Urinary bladder (tissue), 4 donors: ENCODE measurements around the gene FAM184B. TPM values are rescaled to one million over a fixed set of nuclear protein-coding genes. Genes with fewer than 3 reads are reported as not detected.
A peak's percentile ranks its signal among the peaks of the same experiment; 100 is the strongest.

Experiments used
- DNase-seq: peaks from one replicate; pipeline ENCODE4 v3.0.0-alpha.2; 2015; ENCODE audit errors: extremely low spot score
- H3K27ac ChIP-seq: one replicate; pipeline ENCODE4 v1.5.1; 2013; ENCODE audit warnings: low read depth, mild to moderate bottlenecking, moderate library complexity
- H3K36me3 ChIP-seq: one replicate; pipeline ENCODE4 v1.6.1; 2013; ENCODE audit warnings: mild to moderate bottlenecking, moderate library complexity; ENCODE audit not compliant: insufficient read depth
- H3K4me1 ChIP-seq: one replicate; pipeline ENCODE4 v1.6.1; 2013; ENCODE audit warnings: mild to moderate bottlenecking, moderate library complexity; ENCODE audit not compliant: insufficient read depth
- H3K4me3 ChIP-seq: one replicate; pipeline ENCODE4 v1.5.1; 2013; ENCODE audit warnings: low read depth, low read length
- WGBS: extraction: QIAGEN DNeasy Blood & Tissue Kit; methylation state at CpG from one replicate; pipeline ENCODE4 v1.1.7; 2013; 5-methylcytosine and 5-hydroxymethylcytosine counted together
- polyA plus RNA-seq: library from polyadenylated mRNA; stranded (reverse); fragments of 200-250 nt; gene quantifications from one replicate; pipeline ENCODE4 v1.2.3, GENCODE V29; 2013
- total RNA-seq: library from RNA; depleted of rRNA; stranded (reverse); fragments of >200 nt; gene quantifications from one replicate; pipeline ENCODE4 v1.2.3, GENCODE V29; 2014
- donor health status: healthy with polysubstance abuse.
- donor health status: healthy.

Gene FAM184B
- 0.11 TPM for total RNA-seq
- 0.04 TPM for polyA plus RNA-seq

DNA sequence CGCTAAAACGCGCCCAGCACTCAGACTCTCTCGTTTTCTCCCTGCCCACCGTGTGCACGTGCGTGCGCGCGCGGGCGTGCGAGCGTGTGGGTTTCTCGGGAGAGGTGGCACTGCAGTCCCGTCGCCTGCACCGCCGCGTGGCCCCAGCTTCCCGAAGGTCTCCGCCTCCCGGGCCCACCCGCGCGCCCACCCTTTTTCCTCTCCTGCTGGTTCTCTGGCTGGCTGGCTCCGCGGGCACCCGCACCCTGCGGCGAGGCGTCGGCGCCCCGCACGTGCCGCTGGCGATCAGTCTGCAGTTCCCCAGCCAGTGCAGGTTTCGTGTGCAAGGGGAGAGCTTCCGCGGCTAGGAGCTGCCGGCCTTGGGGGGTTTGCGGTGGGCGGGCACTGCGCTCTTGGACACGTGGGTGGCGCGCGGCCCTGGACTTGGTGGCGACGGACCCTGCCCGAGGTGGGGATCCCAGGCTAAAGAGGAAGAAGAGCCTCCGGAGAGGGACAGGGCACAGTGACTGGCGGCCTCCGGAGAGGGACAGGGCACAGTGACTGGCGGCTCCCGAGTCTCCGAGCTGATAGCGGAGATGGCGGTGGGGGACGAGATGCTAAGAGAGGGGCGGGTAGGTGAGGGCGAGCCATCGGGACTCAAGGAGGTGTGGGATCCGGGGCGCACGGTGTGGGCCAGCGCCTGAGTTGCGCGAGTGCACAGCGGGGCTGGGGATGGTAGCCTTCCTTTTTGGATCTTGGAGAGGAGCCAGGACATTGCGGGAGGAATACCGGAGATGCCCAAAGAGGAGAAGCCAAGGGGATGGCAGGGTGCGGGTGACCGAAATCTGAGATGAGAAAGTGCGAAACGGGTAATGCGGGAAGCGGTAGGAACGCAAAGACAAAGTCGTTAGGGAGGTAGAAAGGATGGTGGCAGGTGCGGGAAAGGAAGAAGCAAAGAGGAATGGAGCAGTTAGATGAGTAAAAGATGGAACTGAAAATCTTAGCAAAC is at the start of gene FAM184B:
FAM184B (minus strand) TSS at position 322 of the 988 bp plus-strand sequence. CDS start 322 bp downstream, outside the sequence.
- Histone ChIP-seq H3K27ac (no peak within 1 kb of the TSS), H3K4me3 (peak within 1 kb of the TSS; percentile 30), H3K36me3 (no peaks in the 10 kb centered on the region), H3K4me1 (peaks cover 3% of the 10 kb centered on the region)
- no peak for DNase-seq
- 2% methylated on average over 82 of the region's 82 CpGs for WGBS

DNA sequence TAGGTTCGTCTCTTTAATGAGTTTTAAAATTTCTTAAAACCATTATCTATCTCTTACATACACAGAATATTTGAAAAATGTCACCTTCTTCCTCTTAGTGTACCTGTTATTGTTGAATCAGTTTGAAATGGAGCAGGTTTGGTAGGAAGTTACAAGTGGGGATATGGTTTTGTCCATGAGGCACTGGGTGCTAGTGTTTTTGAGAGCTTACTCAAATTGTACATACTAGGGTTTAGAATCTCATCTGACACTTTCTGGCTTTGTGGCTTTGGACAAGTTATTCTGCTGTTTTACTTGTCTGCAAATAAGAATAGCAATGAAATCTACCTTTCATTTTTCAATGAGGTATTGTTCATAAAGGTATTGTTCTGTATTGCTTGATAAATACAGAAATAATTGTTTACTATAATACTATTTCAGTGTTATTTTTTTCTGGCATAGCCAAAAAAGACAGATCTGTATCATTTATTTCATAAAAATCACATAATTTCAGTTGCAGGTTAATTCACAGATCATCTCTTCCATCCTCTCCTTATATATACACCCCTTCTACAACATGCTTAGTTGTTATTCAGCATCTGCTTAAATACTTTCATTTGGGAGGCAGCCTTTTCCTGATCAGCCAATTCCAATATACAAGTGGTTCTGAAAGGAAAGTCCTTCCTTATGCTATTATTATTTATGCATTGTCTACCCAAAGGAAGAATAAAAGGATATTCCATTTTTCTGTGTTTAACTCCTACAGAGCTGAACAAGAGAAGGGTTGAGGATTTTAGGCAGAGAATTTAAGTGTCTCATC is 42.6 kb upstream of the FAM184B start:
- H3K36me3 ChIP-seq = no peaks in the 10 kb centered on the region
- DNase-seq = no peak
- 85% methylated on average over 1 of the region's 1 CpG for WGBS
- H3K27ac ChIP-seq = no peak overlapping the region
- no peaks in the 10 kb centered on the region for H3K4me1 ChIP-seq
- no peak overlapping the region for H3K4me3 ChIP-seq

DNA sequence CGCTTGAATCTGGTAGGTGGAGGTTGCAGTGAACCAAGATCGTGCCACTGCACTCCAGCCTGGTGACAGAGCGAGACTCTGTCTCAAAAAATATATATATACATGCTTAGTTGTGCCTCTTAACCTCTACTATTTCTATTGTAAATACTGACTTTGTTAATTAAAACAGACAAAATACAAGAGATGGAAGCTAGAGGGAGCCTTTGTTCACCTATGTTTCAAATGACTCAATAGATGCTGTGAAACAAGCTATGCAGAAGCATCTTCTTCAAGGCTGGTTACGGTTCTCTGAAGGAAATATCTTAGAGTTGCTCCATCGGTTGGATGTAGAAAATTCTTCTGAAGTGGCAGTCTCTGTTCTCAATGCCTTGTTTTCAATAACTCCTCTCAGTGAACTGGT is 35.6 kb upstream of the FAM184B start:
- Histone ChIP-seq H3K36me3 (no peaks in the 10 kb centered on the region), H3K4me3 (no peak overlapping the region), H3K27ac (no peak overlapping the region), H3K4me1 (no peaks in the 10 kb centered on the region)
- 47% methylated on average over 5 of the region's 5 CpGs for WGBS
- DNase-seq = no peak

DNA sequence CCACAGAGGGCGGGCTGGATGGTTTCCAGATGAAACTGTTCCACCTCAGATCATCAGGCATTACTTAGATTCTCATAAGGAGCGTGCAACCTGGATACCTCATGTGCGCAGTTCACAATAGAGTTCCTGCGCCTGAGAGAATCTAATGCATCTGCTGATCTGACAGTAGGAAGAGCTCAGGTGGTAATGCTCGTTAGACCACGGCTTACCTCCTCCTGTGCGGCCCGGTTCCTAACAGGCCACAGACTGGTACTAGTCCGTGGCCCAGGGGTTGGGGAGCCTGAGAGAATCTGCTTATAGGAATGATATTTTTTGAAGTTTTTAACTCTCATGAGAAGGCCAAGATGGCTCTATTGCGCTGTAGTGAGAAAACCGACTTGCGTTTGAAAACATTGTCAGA is 34.7 kb upstream of the FAM184B start:
- H3K36me3 ChIP-seq = no peaks in the 10 kb centered on the region
- DNase-seq = no peak
- H3K27ac ChIP-seq = no peak overlapping the region
- no peaks in the 10 kb centered on the region for H3K4me1 ChIP-seq
- no peak overlapping the region for H3K4me3 ChIP-seq
- WGBS = 97% methylated on average over 12 of the region's 12 CpGs

DNA sequence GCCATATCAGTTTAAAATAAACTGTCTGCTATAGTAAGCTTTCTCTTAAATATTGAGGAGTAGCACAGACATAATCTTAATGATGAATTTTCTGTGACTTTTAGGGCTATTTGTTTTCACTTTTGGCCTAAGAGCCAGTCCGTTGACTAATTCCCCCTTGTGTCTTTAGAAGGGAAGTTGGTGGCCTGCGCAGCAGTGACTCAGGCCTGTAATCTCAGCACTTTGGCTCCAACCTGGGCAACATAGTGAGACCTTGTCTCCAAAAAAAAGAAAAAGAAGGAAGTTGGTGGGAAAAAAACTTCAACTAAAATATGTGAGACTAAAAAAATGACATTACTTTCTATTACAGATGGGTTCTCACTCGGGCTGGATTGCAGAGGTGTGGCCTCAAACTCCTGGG is 32.7 kb upstream of the FAM184B start:
- no peaks in the 10 kb centered on the region for H3K4me1 ChIP-seq
- DNase-seq = no peak
- H3K36me3 ChIP-seq = no peaks in the 10 kb centered on the region
- no peak overlapping the region for H3K4me3 ChIP-seq
- no peak overlapping the region for H3K27ac ChIP-seq
- 76% methylated on average over 3 of the region's 3 CpGs for WGBS

DNA sequence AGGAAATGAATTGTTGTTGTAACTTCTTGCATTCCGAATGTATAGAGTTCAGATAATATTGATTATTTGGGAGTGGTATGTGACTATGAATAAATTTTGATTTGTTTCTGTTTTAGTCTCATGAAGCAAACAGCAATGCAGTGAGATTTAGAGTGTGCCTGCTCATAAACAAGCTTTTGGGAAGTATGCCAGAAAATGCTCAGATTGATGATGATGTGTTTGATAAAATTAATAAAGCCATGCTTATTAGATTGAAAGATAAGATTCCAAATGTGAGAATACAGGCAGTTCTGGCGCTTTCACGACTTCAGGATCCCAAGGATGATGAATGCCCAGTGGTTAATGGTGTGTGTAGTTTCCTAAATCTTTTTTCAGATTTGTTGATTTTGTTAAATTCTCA is 31.4 kb upstream of the FAM184B start:
- no peak overlapping the region for H3K27ac ChIP-seq
- no peaks in the 10 kb centered on the region for H3K4me1 ChIP-seq
- H3K36me3 ChIP-seq = no peaks in the 10 kb centered on the region
- 65% methylated on average over 3 of the region's 3 CpGs for WGBS
- no peak overlapping the region for H3K4me3 ChIP-seq
- no peak for DNase-seq

DNA sequence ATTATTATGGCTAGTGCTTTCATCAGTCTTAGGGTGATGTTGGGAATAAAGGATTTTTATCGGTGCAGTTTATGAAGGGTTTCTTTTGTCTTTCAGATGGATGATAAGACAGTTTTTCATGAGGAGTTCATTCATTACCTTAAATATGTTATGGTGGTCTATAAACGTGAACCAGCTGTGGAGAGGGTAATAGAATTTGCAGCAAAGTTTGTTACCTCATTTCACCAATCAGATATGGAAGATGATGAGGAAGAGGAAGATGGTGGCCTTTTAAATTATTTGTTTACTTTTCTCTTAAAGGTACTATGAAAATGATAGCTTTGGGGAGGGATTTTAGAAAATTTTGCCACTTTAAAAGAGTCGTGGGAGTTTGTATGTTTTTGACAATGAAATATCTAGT is 30.7 kb upstream of the FAM184B start:
- no peak for DNase-seq
- H3K4me1 ChIP-seq = no peaks in the 10 kb centered on the region
- WGBS = 8% methylated on average over 3 of the region's 3 CpGs

DNA sequence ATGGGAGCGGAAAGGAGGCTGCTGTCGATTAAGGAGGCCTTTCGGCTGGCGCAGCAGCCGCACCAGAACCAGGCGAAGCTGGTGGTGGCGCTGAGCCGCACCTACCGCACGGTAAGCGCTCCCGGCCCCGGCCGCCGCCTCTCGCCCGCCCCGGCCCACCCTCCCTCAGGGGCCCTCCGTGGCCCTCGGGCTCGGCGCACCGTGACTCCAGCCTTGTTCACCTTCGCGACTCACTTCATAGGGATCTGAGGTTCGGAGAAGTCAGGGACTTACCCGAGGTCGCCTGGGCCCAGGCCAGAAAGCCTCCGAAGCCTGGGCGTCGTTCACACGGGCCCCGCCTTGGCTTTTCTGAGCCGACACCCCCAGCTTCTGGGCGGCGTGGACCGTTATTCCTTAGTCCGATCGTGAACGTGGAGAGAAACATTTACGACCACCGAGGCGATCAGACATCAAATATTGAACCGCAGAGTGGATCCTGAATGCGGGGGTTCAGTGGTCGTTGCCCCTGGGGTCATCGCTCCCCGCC is 29.7 kb upstream of the FAM184B start:
- H3K4me3 ChIP-seq = peak overlapping the region; percentile 42
- H3K27ac ChIP-seq = no peak overlapping the region
- no peaks in the 10 kb centered on the region for H3K4me1 ChIP-seq
- WGBS = under 1% methylated on average over 48 of the region's 48 CpGs
- no peaks in the 10 kb centered on the region for H3K36me3 ChIP-seq
- no peak for DNase-seq

More for the DNA sequence above, 30.7 kb upstream of the FAM184B start:
- Histone ChIP-seq H3K4me3 (no peak overlapping the region), H3K27ac (no peak overlapping the region), H3K36me3 (no peaks in the 10 kb centered on the region)

DNA sequence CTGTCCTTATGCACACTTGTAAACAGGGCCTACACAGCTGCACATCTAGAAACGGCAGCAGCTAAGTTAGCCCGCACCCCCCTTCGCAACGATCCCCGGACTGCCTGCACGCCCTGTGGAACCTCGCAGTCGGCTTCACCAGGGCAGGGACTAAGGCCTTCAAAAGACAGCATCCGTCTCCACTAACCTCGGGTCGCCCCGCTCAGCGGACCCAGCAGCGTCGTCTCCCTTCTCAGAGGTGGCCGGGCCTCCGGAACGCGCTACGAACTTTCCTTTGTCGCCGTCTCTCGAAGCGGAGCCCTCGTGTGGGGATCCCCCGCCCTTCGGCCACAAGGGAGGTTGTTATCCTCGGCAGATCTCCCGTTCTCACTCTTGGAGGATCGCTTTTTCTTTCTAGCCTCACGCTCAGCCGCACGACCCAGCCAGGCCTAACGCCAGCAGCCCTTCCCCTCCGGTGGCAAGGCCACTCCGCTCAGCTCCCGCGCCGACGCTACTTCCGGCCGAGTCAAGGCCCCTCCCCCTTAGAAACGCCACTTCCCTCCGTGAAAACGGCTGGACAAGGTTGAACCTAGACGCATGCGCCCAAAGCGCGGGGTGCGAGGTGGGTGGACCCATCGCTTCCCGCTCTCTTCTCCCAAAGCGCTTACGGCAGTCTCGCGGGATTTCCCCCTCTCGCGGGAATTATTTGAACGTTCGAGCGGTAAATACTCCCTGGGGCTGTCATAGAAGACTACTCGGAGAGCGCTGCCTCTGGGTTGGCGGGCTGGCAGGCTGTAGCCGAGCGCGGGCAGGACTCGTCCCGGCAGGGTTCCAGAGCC is 29.0 kb upstream of the FAM184B start, which contains the start of the genes DCAF16 and NCAPG:
DCAF16 (minus strand) TSS at position 498 of the 818 bp plus-strand sequence. CDS start 6,616 bp downstream, outside the sequence.
NCAPG (plus strand) TSS at position 720 of the 818 bp plus-strand sequence. CDS start 99 bp downstream, outside the sequence.
- peak; percentile 99 for DNase-seq
- Histone ChIP-seq H3K36me3 (no peaks in the 10 kb centered on the region), H3K27ac (peak within 1 kb of the TSS; percentile 84), H3K4me1 (no peaks in the 10 kb centered on the region), H3K4me3 (peak within 1 kb of the TSS; percentile 89)
- under 1% methylated on average over 69 of the region's 69 CpGs for WGBS

DNA sequence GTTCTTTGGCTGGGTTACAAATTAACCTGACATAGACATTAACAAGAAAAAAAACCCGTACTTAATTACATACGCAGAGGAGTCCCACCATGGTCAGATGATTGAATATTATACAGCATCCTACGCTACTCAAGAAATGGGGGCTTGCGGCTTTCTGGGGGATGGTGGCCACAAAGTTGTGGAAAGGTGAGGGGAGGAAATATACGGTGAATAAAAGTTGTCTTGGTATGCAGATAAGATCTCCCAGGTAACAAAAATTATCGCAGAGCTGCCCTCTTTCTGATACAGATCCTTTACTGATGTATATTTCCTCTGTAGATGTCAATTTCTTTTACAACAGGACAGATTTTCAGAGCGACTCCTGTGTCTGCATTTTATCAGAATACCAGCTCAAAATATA is 28.2 kb upstream of the FAM184B start:
- H3K36me3 ChIP-seq = no peaks in the 10 kb centered on the region
- WGBS = 2% methylated on average over 7 of the region's 7 CpGs
- H3K4me1 ChIP-seq = no peaks in the 10 kb centered on the region
- no peak for DNase-seq
- peak overlapping the region; percentile 89 for H3K4me3 ChIP-seq
- H3K27ac ChIP-seq = peak overlapping the region; percentile 84

DNA sequence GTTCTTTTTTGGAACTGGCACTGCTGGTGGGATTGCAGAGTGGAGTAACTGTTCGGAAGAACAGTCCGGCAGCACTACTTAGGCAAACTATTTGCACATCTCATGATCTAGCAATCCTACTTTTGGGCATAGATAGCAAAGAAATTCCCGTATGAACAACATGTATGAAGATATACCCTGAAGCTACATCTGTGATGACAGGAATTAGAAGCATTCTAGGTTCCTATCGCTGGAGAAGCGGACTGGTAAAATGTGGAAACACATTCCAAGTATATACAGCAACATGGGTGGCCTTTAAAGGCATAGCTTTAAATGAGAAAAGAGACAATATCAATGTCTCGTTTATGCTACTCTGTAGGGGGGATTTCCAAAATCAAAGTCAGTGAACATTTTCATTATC is 26.0 kb upstream of the FAM184B start:
- DNase-seq = no peak
- Histone ChIP-seq H3K27ac (no peak overlapping the region), H3K4me1 (no peaks in the 10 kb centered on the region), H3K36me3 (no peaks in the 10 kb centered on the region), H3K4me3 (peak overlapping the region; percentile 18)
- WGBS = 23% methylated on average over 6 of the region's 6 CpGs

DNA sequence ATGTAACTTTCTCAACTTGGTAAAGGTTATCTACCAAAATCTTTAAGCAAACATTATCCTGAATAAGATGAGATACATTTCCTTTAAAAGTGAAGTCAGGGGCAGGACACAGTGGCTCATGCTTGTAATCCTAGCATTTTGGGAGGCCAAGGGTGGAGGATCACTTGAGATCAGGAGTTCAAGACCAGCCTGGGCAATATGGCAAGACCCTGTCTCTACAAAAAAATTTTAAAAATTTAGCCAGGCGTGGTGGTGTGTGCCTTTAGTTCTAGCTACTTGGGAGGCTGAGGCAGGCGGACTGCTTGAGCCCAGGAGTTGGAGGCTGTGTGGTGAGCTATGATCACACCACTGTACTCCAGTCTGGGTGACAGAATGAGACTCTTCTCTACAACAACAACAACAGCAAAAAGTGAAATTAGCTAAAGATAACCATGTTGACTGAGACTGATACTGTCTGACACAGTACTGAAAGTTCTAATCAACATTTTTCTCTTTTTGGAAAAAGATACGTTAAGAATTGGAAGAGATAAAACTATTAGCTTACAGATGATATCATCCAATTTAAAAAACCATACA is 24.2 kb upstream of the FAM184B start:
- WGBS = 86% methylated on average over 3 of the region's 3 CpGs
- Histone ChIP-seq H3K4me1 (no peaks in the 10 kb centered on the region), H3K36me3 (no peaks in the 10 kb centered on the region), H3K27ac (no peak overlapping the region), H3K4me3 (no peak overlapping the region)
- DNase-seq = no peak
